NCI-H2227 treated with DMSO at 0.1 percent for 48 hours (cell line): ENCODE data around the gene PES1.
"Not testable (repeated sequence)": the region's sequence is repeated elsewhere in the genome, so short reads cannot be mapped to it uniquely, and the experiment has no call there.

Source experiments
- DNase-seq: peaks from one replicate; lab custom pipeline; 2025; lab: John Stamatoyannopoulos, UW

Gene PES1

GRCh38 chr22:30609260-30610185, 17.8 kb upstream of the PES1 start:
- no peak for DNase-seq

GRCh38 chr22:30607939-30608338, 16.2 kb upstream of the PES1 start:
- DNase-seq, result no peak

- DNase-seq, result no peak
Measured at GRCh38 chr22:30607300-30607930, 15.7 kb upstream of the PES1 start.

GRCh38 chr22:30606455-30607299, 15.0 kb upstream of the PES1 start, which contains the start of gene TCN2:
Gene TCN2, plus strand, starts transcription at chr22:30607174. Its CDS starts 158 bp downstream, at chr22:30607332.
- peak; percentile 82 for DNase-seq

GRCh38 chr22:30605449-30606110, 13.9 kb upstream of the PES1 start:
- DNase-seq, result peak; percentile 11

GRCh38 chr22:30604723-30605122, 13.0 kb upstream of the PES1 start:
- no peak for DNase-seq

GRCh38 chr22:30603801-30604200, 12.1 kb upstream of the PES1 start:
- no peak for DNase-seq

- DNase-seq, result no peak
Measured at GRCh38 chr22:30602049-30602448, 10.3 kb upstream of the PES1 start.

GRCh38 chr22:30601464-30601863, 9.8 kb upstream of the PES1 start:
- no peak for DNase-seq

- no peak for DNase-seq
Measured at GRCh38 chr22:30600921-30601320, 9.2 kb upstream of the PES1 start.

GRCh38 chr22:30598986-30599385, 7.3 kb upstream of the PES1 start:
- DNase-seq, result no peak

- peak; percentile 25 for DNase-seq
Measured at GRCh38 chr22:30596886-30597285, 5.2 kb upstream of the PES1 start.

GRCh38 chr22:30596199-30596598, 4.5 kb upstream of the PES1 start:
- DNase-seq, result no peak

- DNase-seq, result not testable (repeated sequence)
Measured at GRCh38 chr22:30592360-30592713, 627 bp upstream of the PES1 start.

GRCh38 chr22:30591191-30591587, 521 bp downstream of the PES1 start:
- no peak for DNase-seq

- no peak for DNase-seq
Measured at GRCh38 chr22:30586414-30586813, 5.3 kb downstream of the PES1 start.

- no peak for DNase-seq
Measured at GRCh38 chr22:30584441-30584840, 7.3 kb downstream of the PES1 start.

- DNase-seq, result no peak
Measured at GRCh38 chr22:30582788-30583545, 8.7 kb downstream of the PES1 start.

- no peak for DNase-seq
Measured at GRCh38 chr22:30582051-30582450, 9.7 kb downstream of the PES1 start.

GRCh38 chr22:30580896-30581295, 10.8 kb downstream of the PES1 start:
- no peak for DNase-seq

- no peak for DNase-seq
Measured at GRCh38 chr22:30578481-30578880, 13.2 kb downstream of the PES1 start.
